DND-41 (cell line): ENCODE measurements around the gene ISY1.

Experiments
- CTCF ChIP-seq: IDR thresholded peaks from 2 replicates; pipeline ENCODE4 v1.5.1; 2012; ENCODE audit warnings: borderline replicate concordance, low read length, moderate library complexity, mild to moderate bottlenecking; ENCODE audit not compliant: poor library complexity, severe bottlenecking; ENCODE audit errors: extremely low read depth
- EZH2 ChIP-seq: IDR thresholded peaks from 3 replicates; pipeline ENCODE4 v1.6.1; 2012; ENCODE audit warnings: borderline replicate concordance, low read depth, mild to moderate bottlenecking, moderate library complexity, low read length, inconsistent platforms; ENCODE audit not compliant: severe bottlenecking

- TF ChIP-seq CTCF (no peak), EZH2 (no peak)
Measured at GRCh38 chr3:129199366-129199765, 38.5 kb upstream of the ISY1 start.
